NB4 (cell line): ENCODE data around the gene ASS1.

Source experiments
- DNase-seq: peaks from one replicate; pipeline ENCODE4 v3.0.0; 2010; ENCODE audit warnings: low read depth
- H3K4me3 ChIP-seq: one replicate; pipeline ENCODE4 v1.5.1; 2011; ENCODE audit warnings: mild to moderate bottlenecking, low read depth, low read length, moderate library complexity
- MYC ChIP-seq: IDR thresholded peaks from 2 replicates; pipeline ENCODE4 v1.6.1; 2011; ENCODE audit warnings: low read depth, low read length
- POLR2A ChIP-seq: IDR thresholded peaks from 2 replicates; pipeline ENCODE4 v1.6.1; 2011; ENCODE audit warnings: mild to moderate bottlenecking; ENCODE audit not compliant: insufficient read length; ENCODE audit errors: extremely low read depth
- TF ChIP-seq, protein P1 (sequence below): IDR thresholded peaks from 2 replicates; pipeline ENCODE4 v1.6.1; 2011; ENCODE audit warnings: low read depth, low read length
- TF ChIP-seq, protein P2 (sequence below): IDR thresholded peaks from one replicate; pipeline ENCODE4 v1.5.1; 2012; ENCODE audit warnings: low read depth, low read length

Gene ASS1

DNA sequence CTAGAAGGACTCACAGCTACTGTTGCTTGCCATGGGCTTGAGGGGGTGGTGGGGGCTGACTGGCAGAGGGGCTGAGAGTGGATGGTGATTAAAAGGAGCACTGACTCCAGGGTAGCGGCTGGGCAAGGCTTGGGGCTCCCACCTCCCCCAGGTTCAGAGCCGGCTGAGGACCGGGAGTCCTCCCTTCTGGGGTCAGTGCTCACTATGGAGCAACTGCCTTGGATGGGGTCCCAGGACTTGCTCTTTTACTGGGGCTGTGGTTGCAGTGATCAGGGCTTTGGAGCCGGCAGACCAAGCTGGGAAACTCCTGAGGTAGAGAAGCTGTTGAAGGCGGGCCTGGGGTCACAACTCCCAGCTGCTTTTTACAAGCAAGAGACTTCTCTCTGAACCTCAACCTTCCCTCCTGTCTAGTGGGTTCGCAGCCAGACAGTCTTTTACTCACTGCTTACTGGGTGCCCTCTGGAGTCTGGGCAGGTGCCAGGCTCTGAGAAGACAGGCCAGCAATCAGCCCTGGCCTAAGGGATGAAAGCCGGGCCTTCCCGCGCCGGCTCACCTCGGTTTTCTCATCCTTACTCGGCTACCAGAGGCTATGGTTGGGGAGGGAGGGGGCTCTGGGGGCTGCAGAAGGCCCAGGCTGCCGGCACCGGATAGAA, 795 bp upstream of the ASS1 start:
- no peak for TF ChIP-seq POLR2A
- TF ChIP-seq, protein P1, sequence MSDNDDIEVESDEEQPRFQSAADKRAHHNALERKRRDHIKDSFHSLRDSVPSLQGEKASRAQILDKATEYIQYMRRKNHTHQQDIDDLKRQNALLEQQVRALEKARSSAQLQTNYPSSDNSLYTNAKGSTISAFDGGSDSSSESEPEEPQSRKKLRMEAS = no peak
- DNase-seq = no peak
- no peak overlapping the region for H3K4me3 ChIP-seq

DNA sequence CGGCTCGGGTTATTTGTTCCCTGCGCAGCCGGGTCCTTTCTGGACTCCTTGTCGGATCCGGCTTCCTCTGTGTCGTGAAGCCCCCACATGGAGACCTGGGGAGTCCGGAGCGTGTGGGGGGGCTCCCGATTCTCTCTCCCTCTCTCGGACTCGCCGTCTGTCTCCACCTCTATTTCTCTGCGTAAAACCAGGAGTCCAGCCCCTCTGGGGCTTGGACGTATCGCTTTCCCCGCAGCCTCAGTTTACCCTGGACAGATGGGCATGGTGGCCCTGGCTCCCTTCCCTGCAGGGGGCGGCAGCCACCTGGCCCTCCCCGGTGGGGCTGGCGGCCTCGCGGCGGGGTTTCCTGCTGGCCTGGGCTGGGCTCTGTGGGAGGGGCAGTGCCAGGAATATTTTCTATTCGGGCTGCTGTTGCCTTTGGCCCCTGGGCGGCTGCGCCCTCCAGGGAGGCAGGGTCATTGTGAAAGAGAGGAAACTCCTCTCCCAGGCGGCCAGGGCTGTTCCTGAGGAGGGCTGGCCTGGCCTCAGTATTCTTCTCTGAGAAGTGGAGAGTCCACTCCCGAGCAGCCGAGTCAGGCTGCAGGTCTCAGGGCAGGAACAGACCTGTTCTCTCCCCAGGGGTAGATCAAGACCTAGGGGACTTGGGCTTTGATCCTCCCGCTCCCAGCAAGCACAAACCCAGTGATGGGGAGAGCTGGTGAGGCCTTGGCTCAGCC, 665 bp downstream of the ASS1 start:
- peak overlapping the region; percentile 83 for H3K4me3 ChIP-seq
- peak; percentile 90 for DNase-seq
- TF ChIP-seq, protein P2, sequence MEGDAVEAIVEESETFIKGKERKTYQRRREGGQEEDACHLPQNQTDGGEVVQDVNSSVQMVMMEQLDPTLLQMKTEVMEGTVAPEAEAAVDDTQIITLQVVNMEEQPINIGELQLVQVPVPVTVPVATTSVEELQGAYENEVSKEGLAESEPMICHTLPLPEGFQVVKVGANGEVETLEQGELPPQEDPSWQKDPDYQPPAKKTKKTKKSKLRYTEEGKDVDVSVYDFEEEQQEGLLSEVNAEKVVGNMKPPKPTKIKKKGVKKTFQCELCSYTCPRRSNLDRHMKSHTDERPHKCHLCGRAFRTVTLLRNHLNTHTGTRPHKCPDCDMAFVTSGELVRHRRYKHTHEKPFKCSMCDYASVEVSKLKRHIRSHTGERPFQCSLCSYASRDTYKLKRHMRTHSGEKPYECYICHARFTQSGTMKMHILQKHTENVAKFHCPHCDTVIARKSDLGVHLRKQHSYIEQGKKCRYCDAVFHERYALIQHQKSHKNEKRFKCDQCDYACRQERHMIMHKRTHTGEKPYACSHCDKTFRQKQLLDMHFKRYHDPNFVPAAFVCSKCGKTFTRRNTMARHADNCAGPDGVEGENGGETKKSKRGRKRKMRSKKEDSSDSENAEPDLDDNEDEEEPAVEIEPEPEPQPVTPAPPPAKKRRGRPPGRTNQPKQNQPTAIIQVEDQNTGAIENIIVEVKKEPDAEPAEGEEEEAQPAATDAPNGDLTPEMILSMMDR = no peak
- TF ChIP-seq, protein P1 = peak; percentile 26; the same call in 1 of the 2 replicates
- no peak; the same call in 1 of the 2 replicates for TF ChIP-seq MYC
- no peak for TF ChIP-seq POLR2A

DNA sequence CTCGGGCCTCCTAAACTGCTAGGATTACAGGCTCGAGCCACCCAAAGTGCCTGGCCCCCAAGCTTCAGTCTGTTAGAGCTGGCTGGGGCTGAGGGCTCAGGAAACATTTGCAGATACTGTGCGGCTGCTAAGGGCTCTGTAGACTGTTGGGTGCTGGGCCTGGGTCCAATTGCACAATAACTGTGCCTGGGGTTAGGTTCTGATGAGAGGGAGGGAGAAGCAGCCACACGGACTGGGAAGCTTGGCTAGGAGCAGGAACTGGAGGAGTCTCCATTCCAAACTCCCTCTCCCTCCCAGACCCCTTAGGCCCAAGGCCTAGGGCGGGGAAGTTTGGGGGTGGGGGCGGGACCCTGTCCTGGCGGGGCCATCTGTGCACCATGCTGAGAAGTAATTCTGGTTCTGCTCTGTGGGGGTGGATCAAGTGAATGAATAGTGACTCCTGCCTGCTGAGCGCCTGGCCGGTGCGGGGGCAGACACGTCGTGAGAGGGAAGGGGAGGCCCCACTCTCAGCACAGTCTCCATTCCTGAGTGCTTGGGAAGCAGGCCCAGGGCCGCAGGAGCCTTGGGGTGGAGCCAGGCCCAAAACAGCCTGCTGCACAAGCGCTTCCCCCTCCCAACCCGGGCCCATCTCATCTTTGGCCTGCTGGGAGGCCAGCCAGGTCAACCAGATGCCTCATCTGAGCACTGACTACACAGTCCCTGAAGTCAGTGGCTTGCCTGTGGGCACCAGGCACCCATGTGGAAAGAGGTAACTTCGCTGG, 1.5 kb downstream of the ASS1 start:
- DNase-seq = peak; percentile 91
- peak overlapping the region; percentile 83 for H3K4me3 ChIP-seq
- TF ChIP-seq, protein P2 = no peak
- TF ChIP-seq MYC = peak; percentile 67; the same call in 1 of the 2 replicates

DNA sequence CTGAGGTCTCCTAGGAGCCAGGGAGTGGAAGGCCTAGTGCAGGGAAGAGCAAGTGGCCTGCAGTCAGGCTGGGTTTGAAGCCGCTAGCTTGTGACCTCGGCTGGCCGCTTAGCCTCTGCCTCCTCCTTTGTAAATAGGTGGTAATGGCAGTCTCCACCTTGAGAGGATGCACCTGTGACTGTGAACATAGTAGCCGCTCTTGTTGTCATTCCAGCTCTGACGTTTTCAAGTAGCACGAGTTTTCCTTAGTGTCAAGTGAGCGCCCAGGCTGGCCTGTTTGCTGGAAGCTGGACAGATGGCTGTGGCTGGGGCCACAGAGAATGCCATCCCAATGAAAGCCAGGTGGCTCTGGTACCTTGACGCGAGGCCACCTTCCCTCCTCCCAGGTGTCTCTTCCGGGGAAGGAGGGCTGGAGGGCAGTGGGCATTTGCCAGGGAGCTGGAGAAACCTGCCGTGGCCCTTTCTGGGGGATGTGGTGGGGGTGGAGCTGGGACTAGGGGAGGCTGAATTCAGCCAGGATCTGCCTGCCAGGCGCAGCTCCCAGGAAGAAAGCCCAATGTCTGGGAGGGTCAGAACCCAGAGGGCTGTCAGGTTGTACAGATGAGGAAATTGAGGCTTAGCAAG, 2.5 kb downstream of the ASS1 start:
- peak overlapping the region; percentile 83 for H3K4me3 ChIP-seq
- TF ChIP-seq, protein P1 = no peak
- no peak for TF ChIP-seq MYC
- TF ChIP-seq, protein P2 = no peak
- no peak for TF ChIP-seq POLR2A
- DNase-seq = no peak

DNA sequence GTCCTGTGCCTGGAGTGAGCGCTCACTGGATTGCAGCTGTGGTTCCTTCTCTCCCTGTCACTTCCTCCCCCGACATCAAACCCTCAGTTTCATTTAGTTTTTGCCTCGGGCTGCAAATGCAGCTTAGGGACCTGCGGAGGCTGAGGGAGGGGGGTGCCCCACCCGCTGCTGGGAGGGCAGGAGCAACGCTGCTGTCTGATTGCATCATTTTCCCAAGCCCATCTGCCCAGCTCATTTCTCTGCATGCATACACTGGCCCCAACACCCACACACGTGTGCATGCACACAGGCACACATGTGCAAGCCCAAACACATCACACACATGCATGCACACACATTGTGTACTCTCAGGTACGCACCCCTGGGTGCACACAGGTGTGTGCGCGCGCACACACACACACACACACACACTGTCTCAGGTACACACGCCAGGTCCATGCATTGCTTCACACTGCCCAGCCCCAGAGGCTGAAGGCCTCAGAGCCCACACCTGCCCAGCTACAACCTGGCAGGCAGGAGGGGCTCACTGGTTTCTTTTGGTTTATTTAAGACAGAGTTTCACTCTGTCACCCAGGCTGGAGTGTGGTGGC, 3.4 kb downstream of the ASS1 start:
- peak overlapping the region; percentile 83 for H3K4me3 ChIP-seq

More for the DNA sequence above, 3.4 kb downstream of the ASS1 start:
- DNase-seq = peak; percentile 95
- TF ChIP-seq POLR2A (no peak), MYC (peak; percentile 92)
- TF ChIP-seq, protein P2 = no peak
- TF ChIP-seq, protein P1 = peak; percentile 91
